HG03354 (cell line): ENCODE measurements around the gene SPATA19.
"Not testable (repeated sequence)": the region's sequence is repeated elsewhere in the genome, so short reads cannot be mapped to it uniquely, and the experiment has no call there.

Experiments
- ATAC-seq: cut with Tn5 transposase; IDR thresholded peaks from one replicate; pipeline ENCODE4 v1.9.1; 2021; ENCODE audit warnings: mild to moderate bottlenecking; ENCODE audit not compliant: unreplicated experiment, poor library complexity, severe bottlenecking

Gene SPATA19, protein sequence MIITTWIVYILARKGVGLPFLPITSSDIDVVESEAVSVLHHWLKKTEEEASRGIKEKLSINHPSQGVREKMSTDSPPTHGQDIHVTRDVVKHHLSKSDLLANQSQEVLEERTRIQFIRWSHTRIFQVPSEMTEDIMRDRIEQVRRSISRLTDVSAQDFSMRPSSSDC

DNA sequence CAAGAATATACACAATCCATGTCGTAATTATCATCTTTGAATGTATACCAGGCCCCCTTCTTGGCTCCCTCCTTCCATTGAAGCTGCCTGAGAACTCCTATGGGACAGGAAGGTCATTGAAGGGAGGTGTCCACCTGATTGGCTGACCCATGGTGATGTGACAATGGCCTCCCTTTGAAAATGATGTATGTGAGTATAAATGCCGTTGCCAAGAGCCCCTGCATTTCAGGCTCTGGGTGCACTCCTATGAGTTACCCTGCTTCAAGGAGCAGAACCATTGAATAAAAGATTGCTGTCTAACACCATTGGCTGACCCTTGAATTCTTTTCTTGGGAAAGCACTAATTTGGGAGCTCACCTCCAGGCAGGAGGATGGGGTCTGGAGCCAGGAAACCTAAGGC is at the start of gene SPATA19:
TSS of gene SPATA19 (minus strand) at position 101 of the 400 bp plus-strand sequence. CDS start at position 34, 67 bp downstream.
- ATAC-seq: no peak

DNA sequence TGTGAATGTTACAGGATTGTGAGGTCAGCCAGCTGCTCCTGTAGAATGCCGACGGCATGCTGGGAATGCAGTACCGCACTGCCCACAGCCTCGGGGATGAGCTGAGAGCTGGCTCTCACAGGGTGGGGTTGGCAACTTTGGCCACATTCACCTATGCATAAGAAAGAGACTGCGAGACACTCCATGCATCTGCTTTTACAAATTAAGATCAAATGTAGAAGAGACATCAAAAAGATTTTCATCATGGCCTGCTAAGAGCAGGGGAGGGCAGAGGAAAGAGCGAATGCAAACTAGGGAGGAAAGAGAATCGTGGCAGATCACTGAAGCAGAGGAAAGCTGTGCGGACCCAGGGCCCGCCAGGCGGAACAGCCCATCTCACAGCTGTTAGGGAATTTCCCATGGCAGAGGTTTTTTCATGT is 49.8 kb upstream of the SPATA19 start:
- ATAC-seq: peak; percentile 67

DNA sequence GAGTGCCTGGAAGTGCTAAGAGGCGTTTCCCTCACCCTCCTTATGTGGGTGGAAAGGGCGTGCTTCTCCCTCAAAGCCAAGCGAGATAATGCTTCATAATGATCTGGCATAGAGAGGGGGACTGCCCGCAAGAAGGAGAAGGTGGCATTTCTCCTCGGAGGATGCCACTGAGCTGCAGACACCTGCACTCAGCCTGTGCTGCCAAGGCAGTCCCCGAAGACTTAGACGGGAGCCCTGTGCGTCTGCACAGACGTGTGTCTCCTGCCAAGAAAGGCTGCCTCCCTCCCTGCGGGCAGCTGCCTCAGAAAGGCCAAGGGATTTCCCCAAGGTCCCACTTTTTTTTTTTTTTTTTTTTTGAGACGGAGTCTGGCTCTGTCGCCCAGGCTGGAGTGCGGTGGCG is 48.1 kb upstream of the SPATA19 start:
- ATAC-seq: no peak

DNA sequence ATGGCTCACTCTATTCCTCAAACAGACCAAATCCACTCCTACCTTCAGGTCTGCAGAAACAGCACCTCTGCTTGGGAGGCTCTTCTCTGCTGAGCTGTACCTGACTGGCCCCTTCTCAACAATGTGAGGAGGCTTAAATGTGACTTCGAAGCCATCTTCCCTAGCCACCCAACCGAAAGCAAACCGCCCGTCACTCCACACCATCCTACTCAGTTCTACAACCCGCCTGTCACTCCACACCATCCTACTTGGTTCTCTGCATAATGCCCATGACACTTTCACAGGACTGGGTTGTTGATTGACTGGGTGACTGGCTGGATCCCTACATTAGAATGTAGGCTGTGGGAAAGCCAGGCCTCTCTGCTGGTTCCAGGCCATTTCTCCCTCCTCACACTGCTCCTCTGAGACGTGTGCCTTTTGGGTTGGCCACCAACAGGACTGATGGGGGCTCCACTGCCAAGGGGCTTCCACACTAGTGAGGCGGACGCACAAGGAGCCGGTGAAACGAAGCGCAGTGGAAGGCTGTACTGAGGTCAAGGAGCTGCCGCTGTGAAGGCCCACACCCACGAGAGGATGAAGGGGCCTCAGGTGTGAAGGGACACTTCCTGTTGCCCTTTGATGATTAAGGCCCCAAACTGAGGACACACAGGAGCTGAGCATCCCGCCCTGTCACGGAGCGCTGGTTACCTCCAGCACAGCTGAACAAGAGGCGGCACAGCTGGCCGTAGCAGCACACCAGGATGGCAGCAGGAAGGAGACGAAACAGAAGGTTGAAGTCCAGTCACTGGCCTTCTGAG is 47.5 kb upstream of the SPATA19 start:
- ATAC-seq: no peak

DNA sequence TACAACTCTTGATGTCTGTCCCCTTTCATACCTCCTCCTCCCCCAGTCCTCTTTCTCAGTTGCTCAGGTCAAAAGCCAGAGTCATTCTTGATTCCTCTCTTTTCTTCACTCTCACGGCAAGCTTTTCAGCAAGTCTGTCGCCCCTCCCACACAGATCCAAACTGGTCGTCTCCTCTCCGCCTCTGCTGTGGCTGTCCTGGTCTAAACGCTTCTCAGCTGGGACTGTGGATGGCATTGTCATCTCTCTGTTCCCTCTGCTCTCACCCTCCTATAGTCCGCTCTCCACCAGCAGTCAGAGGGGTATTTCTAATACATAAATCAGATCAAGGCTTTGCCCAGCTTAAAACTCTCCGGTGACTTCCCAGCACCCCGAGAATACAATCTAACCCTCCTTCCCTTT is 46.8 kb upstream of the SPATA19 start:
- ATAC-seq: no peak

DNA sequence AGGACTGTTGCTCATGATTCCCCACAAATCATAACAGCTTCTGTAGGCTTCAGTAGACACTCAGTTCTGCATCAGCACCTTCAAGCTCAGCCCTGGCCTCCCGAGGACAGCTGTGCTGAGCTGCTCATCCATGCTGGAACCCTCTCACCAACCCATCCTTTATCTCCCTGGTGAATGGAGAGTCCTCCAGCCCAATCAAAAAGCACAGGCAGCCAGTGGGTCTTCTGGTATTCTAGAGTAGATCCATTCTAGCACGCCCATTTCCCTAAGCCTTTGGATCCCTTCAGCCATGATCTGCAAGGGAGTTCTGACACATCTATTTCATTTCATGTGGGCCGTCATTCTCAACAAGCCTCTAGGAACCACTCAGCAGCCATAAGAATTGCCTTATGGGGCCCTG is 44.6 kb upstream of the SPATA19 start:
- ATAC-seq: no peak

DNA sequence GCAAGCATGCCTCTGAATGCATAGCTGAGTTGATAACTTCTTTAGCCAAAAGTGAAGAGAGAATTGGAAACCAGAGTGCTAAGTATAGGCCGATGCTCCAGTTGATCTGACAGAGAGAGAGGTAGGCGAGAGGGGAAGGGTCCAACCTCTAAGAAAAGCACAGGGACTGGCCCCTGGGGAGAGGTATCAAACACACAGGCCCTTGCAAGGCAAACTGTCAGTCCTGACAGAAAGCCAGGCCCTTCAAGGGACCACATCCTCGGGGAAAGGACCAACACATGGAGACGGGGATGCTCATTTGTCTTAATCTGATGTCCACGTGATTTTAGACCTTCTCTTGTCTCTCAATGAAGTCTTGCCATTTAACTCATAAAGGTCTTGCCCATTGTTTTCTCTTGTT is 43.9 kb upstream of the SPATA19 start:
- no peak for ATAC-seq

DNA sequence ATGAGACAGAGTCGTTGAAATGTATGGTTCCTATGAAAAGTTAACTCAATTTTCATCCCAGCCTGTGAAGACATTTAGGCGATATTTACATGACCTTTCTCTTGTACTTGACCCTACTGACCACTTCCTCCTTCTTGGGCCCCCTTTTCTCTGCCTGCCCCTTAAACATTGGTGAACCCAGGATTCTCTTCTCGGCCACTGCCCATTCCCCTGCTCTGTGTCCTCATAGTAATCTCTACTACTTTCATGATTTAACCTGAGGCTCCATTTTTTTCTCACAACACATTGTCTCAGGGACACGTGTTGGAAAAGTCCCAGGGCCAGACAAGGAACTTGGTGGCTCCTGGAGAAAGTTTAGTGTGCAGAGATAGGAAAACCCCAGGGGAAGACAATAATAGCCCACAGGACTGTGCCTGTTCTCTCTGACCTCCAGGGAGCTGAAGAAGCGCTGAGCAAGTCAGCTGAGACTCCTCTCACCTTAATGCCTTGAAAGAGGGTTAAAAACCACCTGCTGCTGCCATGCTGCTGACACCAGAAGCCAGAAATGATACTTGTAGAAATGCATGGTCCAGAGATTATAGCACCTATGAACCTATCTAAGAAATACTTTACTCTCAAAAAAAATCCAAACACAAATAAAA is 42.5 kb upstream of the SPATA19 start:
- ATAC-seq: no peak

DNA sequence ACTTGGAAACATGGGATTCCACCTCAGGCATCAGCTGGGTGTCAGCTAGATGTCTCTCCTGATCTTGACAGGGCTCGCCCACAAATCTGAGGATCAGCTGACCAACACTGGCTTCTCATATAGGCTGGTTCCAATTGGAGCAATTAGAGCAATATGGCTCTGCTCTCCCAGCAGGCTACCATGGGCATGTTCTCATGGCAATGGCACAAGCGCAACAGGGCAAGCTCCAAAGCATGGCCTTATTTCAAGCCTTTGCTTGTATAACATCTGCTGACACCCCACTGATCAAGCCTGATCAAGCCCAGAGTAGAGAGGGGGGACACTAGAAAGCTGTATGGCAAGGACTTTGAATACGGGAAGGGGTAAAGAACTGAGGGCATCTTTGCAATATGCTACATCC is 40.7 kb upstream of the SPATA19 start:
- ATAC-seq: no peak

DNA sequence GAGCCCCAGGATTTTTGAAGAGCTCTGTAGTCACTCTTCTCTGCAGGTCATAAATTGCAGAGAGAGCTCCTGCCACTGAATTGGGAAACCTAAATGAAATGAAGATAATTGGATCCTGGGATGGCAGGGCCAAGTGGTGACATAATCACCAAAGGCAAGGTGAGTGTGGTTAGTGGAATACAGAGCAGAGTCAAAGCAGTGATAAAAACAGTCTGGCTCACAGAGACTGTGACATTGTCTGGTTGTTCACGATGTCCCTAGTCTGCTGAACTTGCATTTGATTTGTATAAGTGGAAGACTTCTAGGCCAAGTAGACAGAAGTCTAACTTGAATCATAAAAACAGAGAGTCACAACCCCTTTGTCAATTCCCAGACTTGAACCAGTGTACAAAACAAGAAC is 26.8 kb upstream of the SPATA19 start:
- no peak for ATAC-seq

DNA sequence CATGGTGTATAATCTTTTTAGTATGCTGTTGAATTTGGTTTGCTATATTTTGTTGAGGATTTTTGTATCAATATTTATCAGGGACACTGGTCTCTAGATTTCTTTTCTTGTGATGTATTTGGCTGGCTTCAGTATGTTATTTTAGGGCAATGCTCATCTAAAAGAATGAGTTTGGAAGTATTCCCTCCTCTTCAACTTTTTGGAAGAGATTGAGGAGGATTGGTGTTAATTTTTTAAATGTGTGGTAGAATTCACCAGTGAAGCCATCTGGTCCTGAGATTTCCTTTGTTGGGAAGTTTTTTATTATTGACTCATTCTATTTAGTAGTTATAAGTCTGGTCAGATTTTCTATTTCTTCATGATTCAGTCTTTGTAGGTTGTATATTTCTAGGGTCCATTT is 22.1 kb upstream of the SPATA19 start:
- no peak for ATAC-seq

DNA sequence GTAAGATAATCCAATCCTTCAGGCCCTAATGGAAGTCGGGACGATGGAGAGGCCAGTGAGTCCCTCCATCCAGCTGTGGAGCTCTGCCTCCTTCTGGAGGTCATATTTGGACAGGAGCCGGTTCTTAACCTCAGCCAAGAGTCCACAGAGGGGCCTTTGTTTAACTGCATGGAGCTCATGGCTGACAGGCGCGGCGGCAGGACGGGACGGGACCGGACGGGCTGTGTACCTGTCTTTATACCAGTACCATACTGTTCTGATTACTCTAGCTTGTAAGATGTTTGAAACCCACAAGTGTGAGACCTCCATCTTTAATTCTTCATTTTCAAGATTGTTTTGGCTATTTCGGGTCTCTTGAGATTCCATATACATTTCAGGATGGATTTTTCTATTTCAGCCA is 20.2 kb upstream of the SPATA19 start:
- ATAC-seq: no peak

DNA sequence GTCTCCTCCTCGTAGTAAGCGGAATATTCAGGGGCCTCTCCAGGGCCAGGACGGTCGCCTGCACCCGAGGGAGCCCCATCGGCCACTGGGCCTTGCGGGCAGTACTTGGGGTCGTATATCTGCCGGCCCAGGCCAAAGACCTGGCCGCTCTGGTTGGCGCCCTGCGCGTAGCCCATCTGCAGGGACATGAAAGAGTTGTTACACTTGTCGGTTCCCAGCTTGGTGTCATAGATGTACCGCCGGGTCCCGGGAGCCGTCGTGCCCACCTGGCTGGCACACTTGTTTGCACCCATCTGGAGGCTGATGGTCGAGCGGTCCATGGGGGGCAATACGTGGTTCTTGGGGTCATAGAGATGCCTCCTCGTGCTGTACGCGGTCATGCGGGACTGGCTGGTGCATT is 19.4 kb upstream of the SPATA19 start:
- no peak for ATAC-seq

DNA sequence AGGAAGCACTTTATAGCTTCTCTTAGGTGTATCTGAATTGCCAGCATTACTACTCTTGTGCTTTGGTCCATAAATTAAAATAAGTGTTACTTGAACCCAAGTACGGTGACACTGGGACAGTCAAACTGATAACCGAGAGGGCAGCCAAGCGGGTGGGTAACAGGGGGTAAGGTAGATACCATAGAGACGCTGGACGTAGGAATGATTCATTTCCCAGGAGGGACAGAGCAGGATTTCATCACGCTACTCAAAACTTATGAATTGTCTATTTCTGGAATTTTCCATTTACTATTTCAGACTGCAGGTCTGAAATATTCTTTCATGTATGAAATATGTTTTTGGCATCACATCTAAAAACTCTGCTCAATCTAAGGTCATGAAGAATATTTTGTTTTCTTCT is 14.8 kb upstream of the SPATA19 start:
- ATAC-seq: no peak

DNA sequence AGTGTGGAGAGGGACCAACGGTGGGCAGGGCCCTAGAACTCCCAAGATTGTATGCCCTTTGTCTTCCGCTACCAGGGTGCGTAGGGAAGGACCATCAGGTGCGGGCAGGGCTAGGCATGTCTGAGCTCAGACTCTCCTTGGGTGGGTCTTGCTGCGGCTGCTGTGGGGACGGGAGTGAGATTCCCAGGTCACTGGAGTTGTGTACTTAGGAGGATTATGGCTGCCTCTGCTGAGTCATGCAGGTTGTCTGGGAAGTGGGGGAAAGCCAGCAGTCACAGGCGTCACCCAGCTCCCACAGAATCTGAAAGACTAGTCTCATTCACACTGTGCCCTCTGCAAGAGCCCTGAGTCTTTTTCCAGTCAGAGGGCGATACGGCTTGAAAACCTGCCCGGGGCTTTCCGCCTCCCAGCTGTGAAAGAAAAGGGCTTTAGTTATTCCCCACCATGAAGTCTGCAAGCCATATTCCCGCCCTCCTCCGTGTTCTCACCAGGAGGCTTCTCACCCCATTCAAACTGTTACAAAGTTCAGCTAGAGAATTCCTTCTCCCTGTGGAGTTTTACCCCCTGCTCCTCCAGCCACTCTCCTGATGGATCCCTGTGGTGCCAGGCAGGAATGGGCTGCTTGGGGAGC is 9.1 kb upstream of the SPATA19 start:
- not testable (repeated sequence) for ATAC-seq

DNA sequence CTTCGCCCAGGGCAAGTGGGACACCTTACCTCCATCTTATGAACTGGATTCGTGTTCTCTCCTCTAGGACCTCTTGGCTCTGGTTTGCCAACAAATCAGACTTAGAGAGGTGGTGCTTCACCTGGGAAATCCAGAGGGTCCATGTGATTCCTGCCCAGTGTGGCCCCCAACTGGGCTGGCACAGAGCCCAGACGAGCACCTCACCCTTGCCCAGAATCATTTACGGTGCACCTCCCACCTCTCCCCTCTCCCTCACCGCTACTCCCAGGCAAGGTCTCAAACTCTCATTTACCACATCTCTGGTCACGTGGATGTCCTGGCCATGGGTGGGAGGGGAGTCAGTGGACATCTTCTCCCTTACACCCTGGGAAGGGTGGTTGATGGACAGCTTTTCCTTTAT is 1.1 kb downstream of the SPATA19 start:
- ATAC-seq: no peak

DNA sequence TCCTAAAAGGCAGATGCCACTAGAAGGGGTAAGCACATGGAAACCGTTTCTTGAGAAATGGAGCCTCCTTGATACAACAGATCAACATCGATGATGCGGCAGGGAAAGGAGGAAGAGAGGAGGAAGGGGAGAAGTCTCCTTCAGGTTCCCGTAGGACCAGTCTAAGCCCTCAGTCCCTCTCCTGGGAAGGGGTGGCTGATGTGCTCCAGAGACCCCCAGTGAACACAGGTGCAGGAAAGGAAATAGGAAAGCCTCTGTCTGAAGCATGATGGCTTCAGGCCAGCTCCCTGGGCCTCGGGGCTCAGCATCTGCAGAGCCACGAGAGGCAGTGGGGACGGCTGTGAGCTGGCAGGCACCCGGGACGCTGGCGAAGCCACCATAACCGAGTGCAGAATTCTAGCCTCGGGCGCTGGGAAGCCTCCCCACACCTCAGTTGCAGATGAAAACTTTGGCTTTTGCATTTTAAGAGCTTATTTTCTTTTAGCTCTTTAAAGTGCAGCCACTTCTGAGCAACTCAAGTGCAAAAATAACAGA is 1.8 kb downstream of the SPATA19 start:
- no peak for ATAC-seq

DNA sequence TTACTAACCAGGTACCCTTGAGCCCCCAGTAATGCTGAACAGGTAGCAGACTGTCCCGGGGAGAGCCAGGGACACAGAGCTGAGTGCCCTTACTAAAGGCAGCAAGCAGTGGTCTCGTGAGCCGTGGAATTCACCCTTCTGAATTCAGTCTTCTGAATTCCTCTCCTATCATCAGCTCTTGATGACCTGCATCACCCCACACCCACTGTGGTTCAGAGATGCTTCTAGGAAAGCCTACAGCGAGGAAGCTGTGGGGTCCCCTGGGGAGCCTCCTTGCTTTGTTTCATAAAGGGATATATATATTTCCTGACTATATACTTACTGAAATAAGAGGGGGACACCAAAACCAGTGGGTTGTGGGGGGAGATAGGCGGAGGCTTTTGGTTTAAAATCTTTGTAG is 2.6 kb downstream of the SPATA19 start:
- ATAC-seq: no peak

DNA sequence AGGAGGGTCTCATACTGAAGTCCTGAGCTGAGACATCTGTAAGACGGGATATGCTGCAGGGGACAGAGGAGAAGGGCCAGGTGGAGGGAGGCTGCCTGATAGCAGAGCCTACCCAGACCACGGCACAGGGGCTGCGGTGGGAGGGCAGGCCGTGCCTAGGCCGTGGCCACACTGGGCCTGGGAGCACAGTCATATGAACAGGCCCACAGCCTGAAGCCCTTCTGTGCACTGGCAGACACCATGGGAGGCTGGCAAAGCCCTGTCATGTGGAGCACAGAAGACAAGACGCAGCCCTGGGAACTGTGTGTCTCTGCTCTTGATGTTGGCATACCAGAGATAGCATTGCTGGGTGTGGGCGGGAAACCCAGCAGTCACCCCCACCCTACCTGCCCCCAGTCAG is 3.3 kb downstream of the SPATA19 start:
- ATAC-seq: no peak

DNA sequence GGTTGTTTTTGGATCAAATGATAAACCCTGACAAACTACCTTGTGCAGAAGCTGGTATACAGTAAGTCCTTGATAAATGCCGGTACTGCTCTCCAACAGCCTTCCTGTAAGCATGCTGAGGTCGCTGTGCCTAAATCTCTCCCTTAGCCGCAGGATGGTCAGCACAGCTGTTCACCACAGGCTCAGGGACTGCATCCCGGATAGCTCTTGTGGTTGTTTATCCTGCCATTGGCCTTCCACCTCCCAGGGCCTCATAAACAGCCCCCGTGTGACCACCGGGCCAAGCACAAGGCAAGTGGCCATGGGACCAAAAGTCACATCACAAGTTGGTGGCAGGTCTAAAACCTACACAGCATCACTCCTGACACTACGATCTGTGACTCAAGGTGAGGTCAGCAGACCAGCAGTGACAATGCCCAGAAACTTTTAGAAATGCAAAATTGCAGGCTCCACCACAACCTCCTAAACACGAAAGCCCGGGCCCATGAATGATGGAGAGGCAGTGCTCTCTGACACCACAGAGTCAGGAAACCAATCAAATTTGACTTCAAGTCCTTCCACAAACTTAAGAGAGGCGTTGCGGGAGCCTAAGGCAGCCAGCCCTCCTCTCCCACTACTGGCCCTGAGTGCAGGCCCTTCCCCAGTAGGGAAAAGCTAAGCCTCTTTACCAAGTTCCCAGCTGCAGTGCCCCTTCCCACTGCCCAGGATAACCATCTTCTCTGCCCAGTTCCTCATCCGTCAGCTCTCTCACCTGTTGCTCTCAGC is 3.9 kb downstream of the SPATA19 start:
- ATAC-seq: no peak
